ENCODE measurements around the gene C9orf85. TPM values are rescaled to one million over a fixed set of nuclear protein-coding genes. Genes with fewer than 3 reads are reported as not detected.
A peak's percentile ranks its signal among the peaks of the same experiment; 100 is the strongest.
"Not testable (repeated sequence)": the region's sequence is repeated elsewhere in the genome, so short reads cannot be mapped to it uniquely, and the experiment has no call there.

The C9orf85 gene
- total RNA-seq: 16.7 TPM

GRCh38 chr9:71911061-71911907 lies at the start of gene C9orf85, which contains the start of gene ABHD17B:
TSS of gene C9orf85 (plus strand) at chr9:71911639. CDS start at chr9:71911735, 96 bp downstream.
TSS of gene ABHD17B (minus strand) at chr9:71911193. CDS start at chr9:71875080, 36,113 bp downstream.
- peak; percentile 100 for DNase-seq

GRCh38 chr9:71863631-71864030 lies 47.8 kb upstream of the C9orf85 start:
- peak; percentile 27 for DNase-seq

GRCh38 chr9:71875345-71875744 lies 36.1 kb upstream of the C9orf85 start:
- DNase-seq: no peak

- DNase-seq: no peak
These were observed 35.3 kb upstream of the C9orf85 start for GRCh38 chr9:71876106-71876505.

- DNase-seq: no peak
These were observed 34.6 kb upstream of the C9orf85 start for GRCh38 chr9:71876829-71877228.

GRCh38 chr9:71878327-71879274 lies 32.8 kb upstream of the C9orf85 start:
- no peak for DNase-seq

- DNase-seq: no peak
These were observed 31.7 kb upstream of the C9orf85 start for GRCh38 chr9:71879644-71880174.

- no peak for DNase-seq
These were observed 27.4 kb upstream of the C9orf85 start for GRCh38 chr9:71884005-71884404.

- DNase-seq: no peak
These were observed 26.0 kb upstream of the C9orf85 start for GRCh38 chr9:71885467-71885866.

- DNase-seq: no peak
These were observed 25.4 kb upstream of the C9orf85 start for GRCh38 chr9:71886015-71886414.

- no peak for DNase-seq
These were observed 24.9 kb upstream of the C9orf85 start for GRCh38 chr9:71886541-71886940.

- no peak for DNase-seq
These were observed 24.1 kb upstream of the C9orf85 start for GRCh38 chr9:71887362-71887761.

- DNase-seq: no peak
These were observed 21.3 kb upstream of the C9orf85 start for GRCh38 chr9:71890042-71890679.

- no peak for DNase-seq
These were observed 19.8 kb upstream of the C9orf85 start for GRCh38 chr9:71891557-71892189.

- no peak for DNase-seq
These were observed 16.3 kb upstream of the C9orf85 start for GRCh38 chr9:71895117-71895516.

- no peak for DNase-seq
These were observed 15.5 kb upstream of the C9orf85 start for GRCh38 chr9:71895955-71896354.

- DNase-seq: no peak
These were observed 14.7 kb upstream of the C9orf85 start for GRCh38 chr9:71896761-71897160.

- no peak for DNase-seq
These were observed 13.9 kb upstream of the C9orf85 start for GRCh38 chr9:71897577-71897976.

GRCh38 chr9:71898756-71899155 lies 12.7 kb upstream of the C9orf85 start:
- DNase-seq: not testable (repeated sequence)

- no peak for DNase-seq
These were observed 9.5 kb upstream of the C9orf85 start for GRCh38 chr9:71901695-71902597.

GRCh38 chr9:71904076-71904475 lies 7.4 kb upstream of the C9orf85 start:
- DNase-seq: no peak

All from tongue (tissue), 2 donors.